Measurements from ENCODE around the gene MARCHF7.
"Not testable (repeated sequence)": the region's sequence is repeated elsewhere in the genome, so short reads cannot be mapped to it uniquely, and the experiment has no call there.

MARCHF7 gene, protein sequence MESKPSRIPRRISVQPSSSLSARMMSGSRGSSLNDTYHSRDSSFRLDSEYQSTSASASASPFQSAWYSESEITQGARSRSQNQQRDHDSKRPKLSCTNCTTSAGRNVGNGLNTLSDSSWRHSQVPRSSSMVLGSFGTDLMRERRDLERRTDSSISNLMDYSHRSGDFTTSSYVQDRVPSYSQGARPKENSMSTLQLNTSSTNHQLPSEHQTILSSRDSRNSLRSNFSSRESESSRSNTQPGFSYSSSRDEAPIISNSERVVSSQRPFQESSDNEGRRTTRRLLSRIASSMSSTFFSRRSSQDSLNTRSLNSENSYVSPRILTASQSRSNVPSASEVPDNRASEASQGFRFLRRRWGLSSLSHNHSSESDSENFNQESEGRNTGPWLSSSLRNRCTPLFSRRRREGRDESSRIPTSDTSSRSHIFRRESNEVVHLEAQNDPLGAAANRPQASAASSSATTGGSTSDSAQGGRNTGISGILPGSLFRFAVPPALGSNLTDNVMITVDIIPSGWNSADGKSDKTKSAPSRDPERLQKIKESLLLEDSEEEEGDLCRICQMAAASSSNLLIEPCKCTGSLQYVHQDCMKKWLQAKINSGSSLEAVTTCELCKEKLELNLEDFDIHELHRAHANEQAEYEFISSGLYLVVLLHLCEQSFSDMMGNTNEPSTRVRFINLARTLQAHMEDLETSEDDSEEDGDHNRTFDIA

GRCh38 chr2:159712143-159712928 is at the start of gene MARCHF7:
MARCHF7 (plus strand) TSS chr2:159712506; CDS start chr2:159729023, 16,517 bp downstream.
- peak; percentile 93 for DNase-seq (ENCODE audit: low read depth in 2 of 2, low spot score in 1 of 2)

DNA sequence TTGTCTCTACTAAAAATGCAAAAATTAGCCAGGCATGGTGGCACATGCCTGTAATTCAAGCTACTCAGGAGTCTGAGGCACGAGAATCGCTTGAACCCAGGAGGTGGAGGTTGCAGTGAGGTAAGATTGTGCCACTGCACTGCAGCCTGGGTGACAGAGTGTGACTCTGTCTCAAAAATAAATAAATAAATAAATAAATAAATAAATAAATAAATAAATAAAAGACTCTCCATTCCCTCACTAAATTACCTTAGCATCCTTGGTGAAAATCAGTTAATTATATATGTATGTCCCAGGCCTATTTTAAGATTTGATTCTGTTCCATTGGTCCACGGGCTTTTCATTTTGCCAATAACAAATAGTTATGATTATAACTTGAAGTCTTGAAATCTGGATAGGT is 44.9 kb upstream of the MARCHF7 start:
- not testable (repeated sequence) for DNase-seq (ENCODE audit: low read depth in 2 of 2, low spot score in 1 of 2)

- DNase-seq (ENCODE audit: low read depth in 2 of 2, low spot score in 1 of 2) = no peak
Measured at GRCh38 chr2:159671047-159671446, 41.3 kb upstream of the MARCHF7 start.

DNA sequence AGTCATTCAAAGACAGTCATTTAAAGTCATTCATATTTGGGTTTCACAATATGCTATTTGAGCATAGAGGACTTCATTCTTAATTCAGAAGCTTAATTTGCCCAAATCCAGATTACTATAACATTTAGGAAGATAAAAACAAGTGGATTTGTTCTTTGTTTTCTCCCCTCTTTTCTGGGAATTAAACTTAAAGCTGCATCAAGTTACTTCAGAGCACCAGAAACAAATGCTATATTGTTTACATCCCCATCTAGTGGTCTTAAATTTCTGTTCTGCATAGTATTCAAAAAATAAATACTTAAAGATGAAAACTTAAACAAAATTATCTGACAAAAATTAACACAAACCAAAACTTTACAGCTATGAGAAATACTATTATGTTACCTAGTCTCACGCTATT is 34.7 kb upstream of the MARCHF7 start:
- DNase-seq (ENCODE audit: low read depth in 2 of 2, low spot score in 1 of 2) = no peak

GRCh38 chr2:159680692-159681091 is 31.6 kb upstream of the MARCHF7 start:
- no peak for DNase-seq (ENCODE audit: low read depth in 2 of 2, low spot score in 1 of 2)

DNA sequence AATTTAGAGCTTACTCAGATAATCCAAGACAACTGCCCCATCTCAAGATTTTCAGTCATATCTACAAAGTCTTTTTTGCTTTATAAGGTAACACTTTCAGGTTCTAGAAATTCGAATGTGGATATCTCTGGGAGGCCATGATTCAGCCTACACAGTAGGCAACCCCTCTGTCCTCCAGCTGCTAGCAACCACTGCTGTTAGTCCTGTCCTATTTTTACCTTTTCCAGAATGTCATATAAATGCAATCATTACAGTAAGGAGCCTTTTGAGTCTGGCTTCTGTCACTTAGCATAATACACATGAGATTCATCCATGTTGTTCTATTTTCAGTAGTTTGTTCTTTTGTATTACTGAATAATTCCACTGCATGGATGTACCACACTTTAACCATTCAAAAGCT is 28.5 kb upstream of the MARCHF7 start:
- DNase-seq (ENCODE audit: low read depth in 2 of 2, low spot score in 1 of 2) = no peak

DNA sequence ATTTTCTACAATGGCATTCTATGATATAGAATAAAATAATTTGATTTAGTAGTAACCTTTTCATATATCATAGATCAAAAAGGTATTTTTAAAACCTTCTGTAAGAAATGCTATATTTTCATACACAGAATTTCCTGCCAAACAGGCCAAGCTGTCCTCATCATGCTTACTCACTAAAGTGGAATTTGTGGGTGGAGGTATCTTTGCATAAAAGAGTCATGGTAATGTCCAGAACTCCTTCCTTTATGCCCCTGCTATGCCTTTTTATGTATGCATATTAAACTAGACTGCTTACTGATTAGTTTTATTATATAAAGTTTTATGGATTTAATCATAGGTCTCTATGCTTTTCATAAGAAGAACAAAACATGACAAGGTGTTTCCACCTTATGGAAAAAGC is 27.5 kb upstream of the MARCHF7 start:
- DNase-seq (ENCODE audit: low read depth in 2 of 2, low spot score in 1 of 2) = no peak

GRCh38 chr2:159694500-159695040 is 17.7 kb upstream of the MARCHF7 start:
- no peak for DNase-seq (ENCODE audit: low read depth in 2 of 2, low spot score in 1 of 2)

DNA sequence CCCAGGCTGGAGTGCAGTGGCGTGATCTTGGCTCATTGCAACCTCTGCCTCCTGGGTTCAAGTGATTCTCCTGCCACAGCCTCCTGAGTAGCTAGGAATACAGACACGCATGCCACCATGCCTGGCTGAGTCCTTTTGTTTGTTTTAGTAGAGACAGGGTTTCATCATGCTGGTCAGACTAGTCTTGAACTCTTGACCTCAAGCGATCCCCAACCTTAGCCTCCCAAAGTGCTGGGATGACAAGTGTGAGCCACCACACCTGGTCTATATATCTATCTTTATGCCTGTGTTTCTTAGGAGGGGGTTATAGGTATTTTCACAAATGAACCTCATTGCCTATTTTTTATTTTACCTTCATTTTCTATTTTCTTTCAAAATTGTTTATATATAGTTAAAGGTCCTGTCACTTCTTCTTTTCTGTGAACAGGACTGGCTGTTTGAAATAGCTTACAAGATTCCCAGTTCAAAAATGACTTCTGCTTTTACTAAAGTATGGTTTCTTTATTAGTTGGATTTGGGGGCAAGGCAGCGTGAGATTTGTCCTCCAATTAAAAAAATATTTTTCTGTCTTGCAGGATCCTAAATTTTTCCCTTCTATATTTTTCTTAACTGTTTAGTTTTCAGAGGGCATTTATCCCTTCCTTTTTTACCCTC is 16.4 kb upstream of the MARCHF7 start:
- no peak for DNase-seq (ENCODE audit: low read depth in 2 of 2, low spot score in 1 of 2)

GRCh38 chr2:159703491-159703890 is 8.8 kb upstream of the MARCHF7 start:
- no peak for DNase-seq (ENCODE audit: low read depth in 2 of 2, low spot score in 1 of 2)

DNA sequence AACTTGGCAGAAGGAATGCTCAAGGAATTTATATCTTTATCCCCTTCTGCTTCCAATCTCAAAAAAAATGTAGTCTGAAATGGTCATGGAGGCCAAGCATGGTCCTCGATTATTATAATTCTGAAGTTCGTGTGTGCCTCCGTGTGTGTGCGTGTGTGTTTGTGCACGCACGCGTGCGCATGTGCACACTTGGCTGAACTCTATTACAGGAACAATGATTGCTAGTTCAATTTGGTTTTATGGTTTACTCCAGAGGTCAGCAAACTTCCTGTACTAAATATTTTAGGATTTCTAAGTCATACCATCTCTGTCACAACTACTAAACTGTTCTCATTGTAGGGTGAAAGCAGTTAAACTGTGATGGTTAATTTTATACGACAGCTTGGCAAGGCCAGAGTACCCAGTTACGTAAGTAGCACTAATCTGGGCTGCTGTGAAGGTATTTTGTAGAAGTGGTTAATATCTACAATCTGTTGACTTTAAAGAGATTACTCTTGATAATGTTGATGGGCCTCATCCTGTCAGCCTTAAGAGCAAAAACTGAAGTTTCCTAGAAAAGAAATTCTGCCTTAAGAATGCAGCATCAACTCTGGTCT is 5.8 kb upstream of the MARCHF7 start:
- no peak for DNase-seq (ENCODE audit: low read depth in 2 of 2, low spot score in 1 of 2)

DNA sequence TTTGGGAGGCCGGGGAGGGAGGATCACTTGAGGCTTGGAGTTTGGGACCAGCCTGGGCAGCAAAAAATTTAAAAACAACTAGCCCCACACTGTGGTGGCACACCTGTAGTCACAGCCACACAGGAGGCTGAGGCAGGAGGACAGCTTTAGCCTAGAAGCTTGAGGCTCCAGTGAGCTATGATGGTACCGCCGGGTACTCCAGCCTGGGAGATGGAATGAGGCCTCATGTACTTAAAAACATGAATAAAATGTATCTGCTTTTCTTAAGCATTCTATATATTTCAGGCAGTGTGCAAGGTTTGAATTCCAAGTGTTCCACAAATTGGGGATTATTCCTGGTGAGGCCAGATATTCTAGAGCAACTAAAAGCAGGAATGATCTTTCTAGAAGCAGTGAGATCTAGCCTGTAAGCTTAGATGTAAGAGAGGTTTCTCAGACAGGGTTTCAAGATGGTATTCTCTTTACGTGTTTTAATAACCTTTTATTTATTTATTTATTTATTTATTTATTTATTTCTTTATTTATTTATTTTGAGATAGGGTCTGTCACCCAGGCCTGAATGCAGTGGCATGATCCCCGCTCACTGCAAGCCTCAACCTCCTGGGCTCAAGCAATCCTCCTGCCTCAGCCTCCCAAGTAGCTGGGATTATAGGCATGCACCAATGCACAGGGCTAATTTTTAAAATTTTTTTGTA is 4.1 kb upstream of the MARCHF7 start:
- no peak for DNase-seq (ENCODE audit: low read depth in 2 of 2, low spot score in 1 of 2)

GRCh38 chr2:159710601-159711180 is 1.6 kb upstream of the MARCHF7 start:
- no peak for DNase-seq (ENCODE audit: low read depth in 2 of 2, low spot score in 1 of 2)

GRCh38 chr2:159711562-159712142 is 654 bp upstream of the MARCHF7 start:
- no peak for DNase-seq (ENCODE audit: low read depth in 2 of 2, low spot score in 1 of 2)

GRCh38 chr2:159712929-159713420 is 669 bp downstream of the MARCHF7 start:
- no peak for DNase-seq (ENCODE audit: low read depth in 2 of 2, low spot score in 1 of 2)

DNA sequence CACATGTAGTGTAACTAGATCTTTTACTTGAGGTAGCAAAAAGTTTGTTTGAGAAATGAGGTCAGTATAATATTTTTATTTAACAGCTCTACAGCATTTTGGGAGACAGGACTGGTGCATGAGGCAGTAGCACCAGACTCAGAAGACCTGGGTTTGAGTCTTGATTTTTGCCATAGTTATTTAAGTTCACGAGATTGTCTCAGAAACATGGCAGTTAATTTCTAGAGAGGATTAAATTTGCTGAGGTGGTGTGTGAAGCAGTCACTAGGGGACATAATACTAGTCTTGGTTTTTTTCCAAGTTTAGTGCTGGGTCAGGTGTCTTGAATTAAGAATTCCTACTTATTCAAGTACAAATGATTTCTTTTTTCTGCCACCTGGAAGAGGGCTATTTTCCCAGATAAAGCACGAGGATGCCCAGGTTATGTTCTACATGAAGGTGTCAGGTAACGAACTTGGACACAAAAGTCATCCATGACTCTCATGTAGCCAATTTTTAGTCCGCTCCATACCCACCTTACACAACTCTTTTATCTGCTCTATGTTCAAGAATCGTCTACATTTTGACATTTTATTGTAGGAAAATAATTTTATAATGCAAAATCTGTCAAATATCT is 1.4 kb downstream of the MARCHF7 start:
- no peak for DNase-seq (ENCODE audit: low read depth in 2 of 2, low spot score in 1 of 2)

DNA sequence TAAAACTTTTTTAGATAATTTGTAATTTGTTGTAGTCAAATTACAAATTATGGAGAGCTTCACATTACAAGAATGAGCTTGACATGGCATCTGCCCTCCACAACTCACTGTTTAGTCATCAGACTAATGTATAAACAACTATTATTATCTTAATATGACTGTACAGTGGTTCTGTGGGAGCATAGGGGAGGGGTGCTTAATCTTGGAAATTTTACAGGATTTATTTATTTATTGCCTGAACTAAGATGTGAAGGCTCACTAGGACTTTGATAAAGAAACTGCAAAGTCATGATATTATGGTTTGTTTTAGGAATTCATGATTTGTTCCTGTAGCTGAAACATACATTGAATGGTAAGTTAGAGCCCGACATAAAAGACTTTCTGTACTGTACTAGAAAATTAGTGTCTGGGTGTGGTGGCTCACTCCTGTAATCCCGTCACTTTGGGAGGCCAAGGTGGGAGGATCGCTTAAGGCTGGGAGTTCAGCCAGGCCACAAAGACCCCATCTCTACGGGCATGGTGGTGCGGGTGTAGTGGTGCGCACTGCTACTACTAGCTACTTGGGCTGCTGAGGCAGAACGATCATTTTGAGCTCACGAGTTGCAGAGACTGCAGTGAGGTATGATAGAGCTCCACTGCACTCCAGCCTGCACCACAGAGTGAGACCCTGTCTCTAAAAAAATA is 2.1 kb downstream of the MARCHF7 start:
- DNase-seq (ENCODE audit: low read depth in 2 of 2, low spot score in 1 of 2) = no peak

DNA sequence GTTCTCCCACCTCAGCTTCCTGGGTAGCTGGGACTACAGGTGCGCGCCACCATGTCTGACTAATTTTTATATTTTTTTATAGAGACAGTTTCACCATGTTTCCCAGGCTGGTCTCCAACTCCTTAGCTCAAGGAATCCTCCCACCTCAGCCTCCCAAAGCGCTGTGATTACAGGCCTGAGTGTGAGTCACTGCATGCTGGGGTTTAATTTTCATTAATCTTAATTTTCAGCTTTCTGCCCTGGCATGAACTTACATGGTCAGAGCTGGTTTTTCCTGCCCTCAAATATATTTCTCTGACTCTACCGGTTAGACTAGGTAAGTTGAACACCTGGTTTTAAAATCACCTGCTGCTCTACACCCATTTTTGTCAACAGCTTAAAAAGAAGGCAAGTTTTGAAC is 3.1 kb downstream of the MARCHF7 start:
- DNase-seq (ENCODE audit: low read depth in 2 of 2, low spot score in 1 of 2) = no peak
